Peyer's patch (tissue), 4 donors: ENCODE measurements around the gene F2.

Experiments used
- POLR2A ChIP-seq, 2 donors: fragments of 450-650 bp; IDR thresholded peaks; one replicate each; pipeline ENCODE4 v1.5.1; 2017; ENCODE audit warnings: antibody characterized with exemption in 2 of 2, mild to moderate bottlenecking in 2 of 2, moderate library complexity in 2 of 2
- TF ChIP-seq, protein P1 (sequence below), 6 experiments: fragments of 450-650 bp in 4 of 6; fragments of 200-600 bp in 2 of 6; sonication (generic) in 1 of 6; IDR thresholded peaks; one replicate each; pipeline ENCODE4 v1.5.1; 2017 to 2019; ENCODE audit warnings: antibody characterized with exemption in 6 of 6, mild to moderate bottlenecking in 3 of 6, moderate library complexity in 1 of 6

DNA sequence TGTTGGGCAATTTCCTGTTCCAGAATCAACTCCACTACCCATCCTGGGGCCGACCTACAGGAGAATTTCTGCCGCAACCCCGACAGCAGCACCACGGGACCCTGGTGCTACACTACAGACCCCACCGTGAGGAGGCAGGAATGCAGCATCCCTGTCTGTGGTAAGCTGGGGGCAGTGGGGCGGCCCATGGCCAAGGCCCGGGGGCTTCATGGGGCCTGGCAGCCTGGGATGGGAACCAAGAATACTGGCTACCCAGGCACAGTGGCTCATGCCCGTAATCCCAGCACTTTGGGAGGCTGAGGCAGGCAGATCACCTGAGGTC, 4.3 kb downstream of the F2 start:
- TF ChIP-seq, protein P1, sequence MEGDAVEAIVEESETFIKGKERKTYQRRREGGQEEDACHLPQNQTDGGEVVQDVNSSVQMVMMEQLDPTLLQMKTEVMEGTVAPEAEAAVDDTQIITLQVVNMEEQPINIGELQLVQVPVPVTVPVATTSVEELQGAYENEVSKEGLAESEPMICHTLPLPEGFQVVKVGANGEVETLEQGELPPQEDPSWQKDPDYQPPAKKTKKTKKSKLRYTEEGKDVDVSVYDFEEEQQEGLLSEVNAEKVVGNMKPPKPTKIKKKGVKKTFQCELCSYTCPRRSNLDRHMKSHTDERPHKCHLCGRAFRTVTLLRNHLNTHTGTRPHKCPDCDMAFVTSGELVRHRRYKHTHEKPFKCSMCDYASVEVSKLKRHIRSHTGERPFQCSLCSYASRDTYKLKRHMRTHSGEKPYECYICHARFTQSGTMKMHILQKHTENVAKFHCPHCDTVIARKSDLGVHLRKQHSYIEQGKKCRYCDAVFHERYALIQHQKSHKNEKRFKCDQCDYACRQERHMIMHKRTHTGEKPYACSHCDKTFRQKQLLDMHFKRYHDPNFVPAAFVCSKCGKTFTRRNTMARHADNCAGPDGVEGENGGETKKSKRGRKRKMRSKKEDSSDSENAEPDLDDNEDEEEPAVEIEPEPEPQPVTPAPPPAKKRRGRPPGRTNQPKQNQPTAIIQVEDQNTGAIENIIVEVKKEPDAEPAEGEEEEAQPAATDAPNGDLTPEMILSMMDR (IDR thresholded peaks at IDR 0.05) = no peak
- no peak for TF ChIP-seq POLR2A (IDR thresholded peaks at IDR 0.05)
